ENCODE results near the gene PRPF31. TPM values are rescaled to one million over a fixed set of nuclear protein-coding genes. Genes with fewer than 3 reads are reported as not detected.

Gene PRPF31
- total and polyA plus RNA-seq, 9 of the 15 experiments (the other 6 are each of a cell fraction or from before 2014, with no cell fraction given): 5.8 to 92.2 (median 69.2) TPM

GRCh38 chr19:54137699-54138488 is 22.3 kb downstream of the PRPF31 start, which contains the start of gene CNOT3 (continued):
- TF ChIP-seq HDAC3 (IDR thresholded peaks at IDR 0.05; ENCODE audit: borderline replicate concordance, partially characterized antibody) (no peak), CREBBP (IDR thresholded peaks at IDR 0.05; ENCODE audit: low read depth, low read length) (no peak), KAT8 (IDR thresholded peaks at IDR 0.05; ENCODE audit: low read depth) (no peak), TBP (optimal IDR thresholded peaks at IDR 0.05; ENCODE audit: low read depth, low read length) (peak; percentile 68), ZNF77 (CRISPR knock-in tag; IDR thresholded peaks at IDR 0.05) (no peak), ZNF354B (CRISPR knock-in tag; IDR thresholded peaks at IDR 0.05) (no peak), HNRNPK (IDR thresholded peaks at IDR 0.05; ENCODE audit: low read depth, low read length, poor library complexity, severe bottlenecking) (peak; percentile 24), SMAD4 (CRISPR knock-in tag; conservative IDR thresholded peaks at IDR 0.05) (no peak), KDM2B (CRISPR knock-in tag; IDR thresholded peaks at IDR 0.05) (no peak), PCBP1 (IDR thresholded peaks at IDR 0.05; ENCODE audit: low read depth, low read length, poor library complexity, severe bottlenecking) (no peak), RFX1 (IDR thresholded peaks at IDR 0.05) (no peak), KHSRP (IDR thresholded peaks at IDR 0.05) (no peak), NCOA1 (IDR thresholded peaks at IDR 0.05; ENCODE audit: low read depth) (no peak)
